Activated CD8-positive, alpha-beta memory T cell treated with anti-CD3 and anti-CD28 coated beads for 36 hours (primary cell): ENCODE measurements around the gene TACO1. TPM values are rescaled to one million over a fixed set of nuclear protein-coding genes. Genes with fewer than 3 reads are reported as not detected.

Source experiments
- CTCF ChIA-PET: fragments of 350-600 bp; sonication (Branson Sonifier 250); formaldehyde crosslinking; loops from one replicate; lab custom pipeline; 2021; ENCODE audit warnings: antibody characterized with exemption; lab: Charles Lee
- POLR2A ChIA-PET: fragments of 350-600 bp; sonication (Branson Sonifier 250); formaldehyde crosslinking; loops from one replicate; lab custom pipeline; 2021; ENCODE audit warnings: antibody characterized with exemption; lab: Charles Lee
- total RNA-seq, 2 experiments: library from RNA; stranded (reverse); gene quantifications; one replicate each; pipeline ENCODE4 v1.2.3, GENCODE V29; 2021

Gene TACO1
- total RNA-seq, 2 experiments from 2014 or later, result 35.5 to 37.4 TPM

DNA sequence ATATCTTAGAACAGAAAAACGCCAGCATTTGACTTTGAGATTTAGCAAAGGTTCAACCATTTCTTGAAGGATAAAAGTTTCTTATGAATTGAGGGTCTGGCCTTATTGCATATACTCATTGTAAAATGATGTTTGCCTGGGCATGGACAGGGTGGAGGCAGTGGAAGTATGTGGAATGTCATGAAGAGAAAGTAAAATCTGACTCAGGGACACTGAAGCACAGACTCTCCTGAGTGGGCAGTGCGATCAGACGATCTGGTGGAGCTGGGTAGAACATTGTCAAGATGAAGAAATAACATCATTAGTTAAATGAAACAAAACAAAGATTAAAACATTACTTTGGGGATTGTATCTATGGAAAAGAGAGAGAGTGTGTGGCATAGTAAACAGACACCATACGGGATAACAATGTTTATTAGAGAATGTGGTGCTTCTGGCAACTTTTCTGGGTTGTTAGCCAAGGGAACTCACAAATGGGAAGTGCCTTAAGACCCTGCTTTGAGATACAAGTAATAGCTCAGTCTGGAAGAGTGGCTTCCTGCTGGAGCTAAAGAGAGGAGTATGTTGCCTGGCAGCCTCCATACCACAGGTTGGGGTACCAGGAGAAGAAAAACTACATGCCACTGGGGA, 26.0 kb downstream of the TACO1 start:
- POLR2A ChIA-PET, result interaction anchor here (0.6 kb wide), 1 partner anchor 89 kb away, joined by 5 read pairs; no protein-coding TSS in a partner anchor
- CTCF ChIA-PET, result interaction anchor here (1.0 to 4.1 kb wide), 3 partner anchors 15 to 201 kb away, joined by 3 to 13 read pairs (median 8); no protein-coding TSS in a partner anchor

DNA sequence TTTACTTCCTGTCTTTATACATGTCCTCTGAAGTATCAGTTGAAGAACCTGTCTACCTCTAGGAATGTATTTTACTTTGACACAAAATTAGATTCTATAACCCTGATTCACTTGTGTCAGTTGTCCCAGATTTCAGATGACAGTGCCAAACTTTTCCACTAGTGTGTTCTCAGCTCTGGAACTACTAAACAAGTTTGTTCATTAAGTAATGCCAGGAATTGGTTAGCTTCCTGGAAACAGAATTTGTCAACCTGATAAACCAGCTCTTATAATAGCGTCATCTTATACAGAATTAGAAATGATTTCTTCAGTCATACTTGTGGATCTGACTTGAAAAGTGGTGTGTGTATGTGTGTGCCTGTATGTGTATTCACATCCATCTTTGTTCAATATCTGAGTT, 28.9 kb downstream of the TACO1 start:
- POLR2A ChIA-PET, result interaction anchor here (1.1 kb wide), 1 partner anchor 52 kb away, joined by 3 read pairs; no protein-coding TSS in a partner anchor
- CTCF ChIA-PET, result interaction anchor here (1.0 to 1.4 kb wide), 2 partner anchors 18 to 81 kb away, joined by 3 read pairs; no protein-coding TSS in a partner anchor

- CTCF ChIA-PET, result interaction anchor here (1.4 kb wide), 1 partner anchor 80 kb away, joined by 3 read pairs; no protein-coding TSS in a partner anchor
- POLR2A ChIA-PET, result no interaction called here
Observed at GRCh38 chr17:63631062-63631461, 30.4 kb downstream of the TACO1 start.

DNA sequence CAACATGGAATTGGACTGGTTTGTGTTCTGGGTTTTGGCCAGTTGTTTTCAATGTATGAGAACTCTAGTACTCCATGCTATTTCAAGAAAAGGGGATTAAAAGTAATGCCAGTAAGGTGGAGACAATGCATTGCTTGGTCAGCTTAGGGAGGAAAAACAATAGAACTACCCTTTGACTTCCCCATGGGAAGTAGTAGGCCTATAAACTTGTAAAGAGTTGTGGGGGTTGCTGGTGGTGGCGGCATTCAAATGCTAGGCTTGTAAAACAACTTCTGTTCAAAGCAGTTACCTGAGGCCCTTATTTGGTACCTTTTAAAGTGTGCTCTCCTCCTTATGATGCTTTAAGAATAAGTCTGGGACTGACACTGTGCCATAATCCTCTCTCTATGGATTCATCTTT, 30.9 kb downstream of the TACO1 start:
- ChIA-PET CTCF (no interaction called here), POLR2A (no interaction called here)

- CTCF ChIA-PET, result interaction anchor here (0.7 kb wide), 1 partner anchor 64 kb away, joined by 4 read pairs; no protein-coding TSS in a partner anchor
- POLR2A ChIA-PET, result interaction anchor here (1.0 kb wide), 1 partner anchor 81 kb away, joined by 4 read pairs; no protein-coding TSS in a partner anchor
Observed at GRCh38 chr17:63633742-63634141, 33.0 kb downstream of the TACO1 start.

DNA sequence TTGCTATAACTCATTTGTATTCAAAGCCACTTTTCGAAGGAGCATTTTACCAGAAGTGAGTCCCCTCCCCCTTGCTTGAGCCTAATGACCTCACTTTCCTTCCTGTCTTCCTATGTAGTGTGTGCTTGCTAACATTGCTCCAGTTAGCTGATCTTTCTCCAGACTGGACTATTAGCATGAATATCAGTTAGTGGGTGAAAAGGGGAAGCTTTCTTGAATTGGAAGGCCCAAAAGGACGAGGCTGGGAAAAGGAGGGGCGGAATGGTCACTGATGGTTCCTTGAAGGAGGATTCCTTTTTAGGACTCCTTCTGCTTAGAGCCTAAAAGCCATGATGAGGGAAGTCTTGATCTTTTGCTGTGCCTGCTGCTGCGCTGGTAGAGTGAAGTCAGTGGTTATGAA, 33.5 kb downstream of the TACO1 start:
- CTCF ChIA-PET, result no interaction called here
- POLR2A ChIA-PET, result no interaction called here

- ChIA-PET CTCF (interaction anchor here (1.0 kb wide), 1 partner anchor 75 kb away, joined by 3 read pairs; no protein-coding TSS in a partner anchor), POLR2A (no interaction called here)
Observed at GRCh38 chr17:63634816-63635215, 34.1 kb downstream of the TACO1 start.

GRCh38 chr17:63635290-63635689, 34.6 kb downstream of the TACO1 start:
- POLR2A ChIA-PET, result no interaction called here
- CTCF ChIA-PET, result interaction anchor here (1.0 kb wide), 1 partner anchor 75 kb away, joined by 3 read pairs; no protein-coding TSS in a partner anchor

- ChIA-PET CTCF (no interaction called here), POLR2A (no interaction called here)
Observed at GRCh38 chr17:63635787-63636186, 35.1 kb downstream of the TACO1 start.

DNA sequence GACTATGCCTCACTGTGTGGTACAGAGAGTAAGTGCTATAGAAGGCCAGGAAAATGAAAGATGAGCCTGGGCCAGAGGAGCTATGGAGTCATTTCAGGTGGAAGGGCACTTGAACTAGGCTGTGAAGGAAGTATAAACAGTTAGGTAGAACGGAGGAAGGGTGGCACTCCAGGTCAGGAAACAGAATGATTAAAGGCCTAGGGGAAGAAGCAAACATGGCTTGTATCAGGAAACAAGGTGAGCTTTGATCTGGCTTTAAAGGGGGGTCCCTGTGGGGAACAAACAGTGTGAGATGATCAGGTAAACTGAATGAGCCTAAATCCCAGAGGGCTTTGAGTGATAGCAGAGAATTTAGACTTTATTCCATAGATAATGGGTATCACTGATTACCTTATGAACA, 38.4 kb downstream of the TACO1 start:
- ChIA-PET POLR2A (interaction anchor here (0.5 kb wide), 1 partner anchor 410 kb away, joined by 3 read pairs; no protein-coding TSS in a partner anchor), CTCF (no interaction called here)

GRCh38 chr17:63640038-63640437, 39.3 kb downstream of the TACO1 start:
- ChIA-PET CTCF (no interaction called here), POLR2A (no interaction called here)

DNA sequence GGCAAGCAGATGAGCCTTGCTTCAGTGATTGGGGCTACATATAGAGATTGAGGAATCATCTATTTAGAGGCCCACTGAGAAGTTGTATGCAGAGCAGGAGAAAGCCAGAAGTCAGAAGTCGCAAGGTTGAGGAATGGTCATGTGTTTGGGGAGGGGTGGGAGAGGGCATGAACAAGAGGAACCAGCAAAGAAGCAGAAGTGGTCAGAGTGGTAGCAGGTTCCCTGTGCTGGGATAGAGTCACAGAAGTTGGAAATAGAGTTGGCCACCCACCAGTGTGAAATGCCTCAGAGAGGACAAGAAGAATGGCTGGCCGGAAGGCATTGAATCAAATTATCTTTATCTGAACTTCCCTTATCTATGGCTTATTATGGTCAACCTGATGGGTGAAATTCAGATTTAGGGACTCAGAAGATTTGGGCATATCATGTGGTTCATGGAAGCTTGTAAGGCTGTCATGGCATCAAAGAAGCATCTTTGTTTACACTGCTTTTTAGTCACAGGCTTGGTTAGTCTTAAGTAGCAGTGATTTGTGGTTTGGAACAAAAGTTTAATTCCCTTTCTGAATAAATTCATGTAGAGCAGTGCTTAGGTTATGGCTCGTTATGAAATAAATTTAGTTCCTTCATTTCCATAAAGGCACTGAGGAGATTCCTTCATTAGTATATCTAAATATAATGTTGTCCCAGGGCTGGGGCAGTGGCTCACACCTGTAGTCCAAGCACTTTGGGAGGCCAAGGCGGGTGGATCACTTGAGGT, 41.2 kb downstream of the TACO1 start:
- ChIA-PET POLR2A (no interaction called here), CTCF (interaction anchor here (0.7 kb wide), 1 partner anchor 22 kb away, joined by 4 read pairs; no protein-coding TSS in a partner anchor)

DNA sequence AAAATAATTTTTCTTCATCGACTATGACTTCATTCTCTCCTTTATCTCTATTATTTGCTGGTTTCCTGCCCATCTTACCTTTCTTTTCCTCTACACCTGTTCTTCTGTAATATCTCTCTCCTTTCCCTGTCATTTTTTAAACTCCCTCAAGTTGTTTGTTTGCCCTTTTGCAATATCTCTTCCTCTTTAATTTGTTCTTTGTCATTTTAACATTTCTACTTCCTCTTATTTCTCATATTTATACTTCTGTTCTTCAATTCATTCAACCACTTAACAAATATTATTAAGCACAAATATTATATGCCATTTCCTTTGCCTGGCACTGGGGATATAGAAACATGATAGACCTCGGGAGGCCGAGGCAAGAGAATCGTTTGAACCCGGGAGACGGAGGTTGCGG, 44.2 kb downstream of the TACO1 start:
- CTCF ChIA-PET, result no interaction called here
- POLR2A ChIA-PET, result no interaction called here

DNA sequence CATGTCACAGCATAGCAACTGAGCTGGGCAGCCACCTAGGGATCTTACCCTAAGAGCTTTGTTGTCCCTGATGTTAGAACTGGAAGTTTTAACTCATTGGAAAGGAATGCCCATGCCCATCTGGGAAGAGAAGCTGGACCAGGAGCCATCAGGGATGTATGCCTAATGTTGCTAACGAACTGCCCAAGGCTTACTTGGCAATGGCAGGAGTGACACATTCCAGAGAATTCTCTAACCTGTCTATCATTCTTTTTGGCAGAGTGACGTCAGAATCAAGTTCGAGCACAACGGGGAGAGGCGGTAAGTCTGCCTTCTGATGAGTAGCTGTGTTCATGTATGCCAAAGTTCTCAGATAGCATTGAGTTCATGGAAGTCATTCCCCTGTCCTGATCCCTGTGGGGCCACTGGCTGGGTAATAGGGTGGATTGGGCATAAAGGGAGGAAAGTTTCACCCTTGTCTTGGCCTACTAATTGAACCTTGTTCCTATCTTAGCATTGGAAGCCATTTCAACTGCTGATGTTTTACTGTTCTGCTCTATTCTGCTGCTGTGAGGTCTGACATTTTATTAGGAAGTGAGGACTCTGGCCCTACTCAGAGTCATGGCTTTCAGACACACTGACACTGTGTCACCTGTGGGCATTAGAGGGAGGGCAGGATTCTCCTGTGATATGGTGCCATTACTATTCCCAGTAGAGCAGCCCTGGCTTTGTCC, 45.2 kb downstream of the TACO1 start:
- CTCF ChIA-PET, result no interaction called here
- POLR2A ChIA-PET, result no interaction called here

GRCh38 chr17:63646488-63646806, 45.8 kb downstream of the TACO1 start:
- CTCF ChIA-PET, result no interaction called here
- POLR2A ChIA-PET, result no interaction called here

GRCh38 chr17:63647065-63647725, 46.5 kb downstream of the TACO1 start:
- POLR2A ChIA-PET, result interaction anchor here (0.5 kb wide), 1 partner anchor 91 kb away, joined by 3 read pairs; no protein-coding TSS in a partner anchor
- CTCF ChIA-PET, result no interaction called here

DNA sequence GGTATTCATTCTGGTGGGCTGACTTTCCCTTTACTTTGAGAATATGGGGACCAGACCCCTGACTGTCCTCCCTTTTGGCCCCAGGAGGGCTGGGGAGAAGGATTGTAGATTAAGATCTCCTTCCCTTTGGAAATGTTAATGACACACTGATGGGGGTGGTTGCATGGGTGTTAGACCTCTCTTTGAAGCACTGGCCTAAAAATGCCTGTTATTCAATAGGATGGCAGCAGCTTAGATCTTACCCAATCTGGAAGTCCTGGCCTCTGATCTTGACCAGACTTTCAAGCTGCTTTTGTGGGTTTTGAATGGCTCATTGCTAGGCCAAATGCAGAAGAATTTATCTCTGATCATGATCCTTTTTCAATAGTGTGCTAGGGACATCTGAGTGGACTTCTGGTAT, 47.2 kb downstream of the TACO1 start:
- ChIA-PET CTCF (no interaction called here), POLR2A (no interaction called here)

GRCh38 chr17:63649813-63650212, 49.1 kb downstream of the TACO1 start:
- ChIA-PET CTCF (no interaction called here), POLR2A (no interaction called here)

GRCh38 chr17:63652106-63652505, 51.4 kb downstream of the TACO1 start:
- CTCF ChIA-PET, result no interaction called here
- POLR2A ChIA-PET, result no interaction called here
